PFSK-1 (cell line): Measurements from ENCODE around the gene TXLNG.

Source experiments
- POLR2AphosphoS5 ChIP-seq: IDR thresholded peaks from 2 replicates; pipeline ENCODE4 v1.6.1; 2012; ENCODE audit warnings: low read depth, mild to moderate bottlenecking, control low read depth, low read length, moderate library complexity
- TAF1 ChIP-seq: IDR thresholded peaks from 2 replicates; pipeline ENCODE4 v1.6.1; 2012; ENCODE audit warnings: low read length, control low read depth, borderline replicate concordance; ENCODE audit not compliant: insufficient read depth

GRCh38 chrX:16778545-16778944 lies 7.7 kb upstream of the TXLNG start:
- TF ChIP-seq POLR2AphosphoS5 (no peak), TAF1 (no peak)
